Epithelial cell of alveolus of lung (primary cell): Measurements from ENCODE around the gene KRT10. TPM values are rescaled to one million over a fixed set of nuclear protein-coding genes. Genes with fewer than 3 reads are reported as not detected.

Source experiments
- total RNA-seq: library from RNA; depleted of rRNA; stranded (reverse); fragments of >200 nt; gene quantifications from 2 replicates; pipeline ENCODE4 v1.2.1, GENCODE V29; 2015

Gene KRT10
- 24.4 and 33.1 TPM in 2 replicates for total RNA-seq

GRCh38 chr17:40822132-40822812 lies at the start of gene KRT10:
Gene KRT10 (minus strand): TSS chr17:40822614. CDS start chr17:40822585, 29 bp downstream.

GRCh38 chr17:40866838-40867237 lies 44.4 kb upstream of the KRT10 start, which contains the start of gene KRT12:
Gene KRT12 (minus strand): TSS chr17:40867223. CDS start chr17:40867186, 37 bp downstream.

GRCh38 chr17:40799859-40800258 lies 22.6 kb downstream of the KRT10 start, which contains the start of gene KRT28:
Gene KRT28 (minus strand): TSS chr17:40799959. CDS start chr17:40799893, 66 bp downstream.

GRCh38 chr17:40782450-40782849 lies 40.0 kb downstream of the KRT10 start, which contains the start of gene KRT27:
Gene KRT27 (minus strand): TSS chr17:40782550. CDS start chr17:40782493, 57 bp downstream.

GRCh38 chr17:40772101-40772500 lies 50.3 kb downstream of the KRT10 start, which contains the start of gene KRT26:
Gene KRT26 (minus strand): TSS chr17:40772201. CDS start chr17:40772113, 88 bp downstream.

Other genes starting within 250 kb of the KRT10 start
- gene SMARCE1, start 174.8 kb downstream of the KRT10 start, total RNA-seq = 64.8 and 120 TPM in 2 replicates
- under 0.01 TPM in 1 of 2 replicates, not detected in the other for gene KRT222, start 157.4 kb downstream of the KRT10 start, total RNA-seq
- gene KRT24, start 118.9 kb downstream of the KRT10 start, total RNA-seq = not detected in 2 replicates
- gene KRT25, start 67.3 kb downstream of the KRT10 start, total RNA-seq = not detected in 2 replicates
- gene KRT26, start 50.4 kb downstream of the KRT10 start, total RNA-seq = not detected in 2 replicates
- not detected in 2 replicates for gene KRT27, start 40.1 kb downstream of the KRT10 start, total RNA-seq
- gene KRT28, start 22.7 kb downstream of the KRT10 start, total RNA-seq = not detected in 2 replicates
- gene KRT12, start 44.6 kb upstream of the KRT10 start, total RNA-seq = not detected in 2 replicates
- not detected in 2 replicates for gene KRT20, start 62.6 kb upstream of the KRT10 start, total RNA-seq
- under 0.01 TPM in 1 of 2 replicates, not detected in the other for gene KRT23, start 115.0 kb upstream of the KRT10 start, total RNA-seq
- 0.52 TPM in 1 of 2 replicates, not detected in the other for gene KRT39, start 144.3 kb upstream of the KRT10 start, total RNA-seq
- not detected in 2 replicates for gene KRT40, start 161.7 kb upstream of the KRT10 start, total RNA-seq
- not detected in 2 replicates for gene KRTAP3-3, start 171.6 kb upstream of the KRT10 start, total RNA-seq
- not detected in 2 replicates for gene KRTAP3-2, start 177.3 kb upstream of the KRT10 start, total RNA-seq
- not detected in 2 replicates for gene KRTAP3-1, start 186.5 kb upstream of the KRT10 start, total RNA-seq
- 10.1 TPM in 1 of 2 replicates, not detected in the other for gene KRTAP1-5, start 204.6 kb upstream of the KRT10 start, total RNA-seq
- not detected in 2 replicates for gene KRTAP1-4, start 207.6 kb upstream of the KRT10 start, total RNA-seq
- gene KRTAP1-3, start 212.3 kb upstream of the KRT10 start, total RNA-seq = not detected in 2 replicates
- gene KRTAP1-1, start 218.8 kb upstream of the KRT10 start, total RNA-seq = not detected in 2 replicates
- not detected in 2 replicates for gene KRTAP2-1, start 224.7 kb upstream of the KRT10 start, total RNA-seq
- not detected in 2 replicates for gene KRTAP2-2, start 232.6 kb upstream of the KRT10 start, total RNA-seq
- gene KRTAP2-3, start 237.5 kb upstream of the KRT10 start, total RNA-seq = 1.9 TPM in 1 of 2 replicates, not detected in the other
- not detected in 2 replicates for gene KRTAP2-4, start 243.3 kb upstream of the KRT10 start, total RNA-seq